ENCODE measurements around the gene CDC5L. TPM values are rescaled to one million over a fixed set of nuclear protein-coding genes. Genes with fewer than 3 reads are reported as not detected.
"Not testable (repeated sequence)": the region's sequence is repeated elsewhere in the genome, so short reads cannot be mapped to it uniquely, and the experiment has no call there.

Gene CDC5L
- total RNA-seq, 4 donors from 2014 or later, result 10.0 to 19.3 (median 14.7) TPM

GRCh38 chr6:44441091-44441855 is 53.8 kb downstream of the CDC5L start:
- no peak for TF ChIP-seq CTCF (IDR thresholded peaks at IDR 0.05)
- TF ChIP-seq POLR2A (IDR thresholded peaks at IDR 0.05), result no peak
- Histone ChIP-seq H3K27ac (no peak overlapping the region), H3K27me3 (no peaks in the 10 kb centered on the region), H3K4me1 (no peaks in the 10 kb centered on the region), H3K36me3 (peaks cover 0 to 70% (median 0%) of the 10 kb centered on the region in 3 donors), H3K4me3 (no peak overlapping the region), H3K9me3 (peaks cover 0 to 14% (median 9%) of the 10 kb centered on the region in 3 donors)
- no peak for DNase-seq
- intact Hi-C loops (cut with DNase I), result no loop called here
- 82 to 94% methylated on average over 5 of the region's 5 CpGs for WGBS, 2 donors

GRCh38 chr6:44442236-44442635 is 54.7 kb downstream of the CDC5L start:
- H3K36me3 ChIP-seq, result peaks cover 0 to 80% (median 0%) of the 10 kb centered on the region in 3 donors
- H3K9me3 ChIP-seq, result peaks cover 0 to 14% (median 9%) of the 10 kb centered on the region in 3 donors
- TF ChIP-seq POLR2A (IDR thresholded peaks at IDR 0.05) (no peak), CTCF (IDR thresholded peaks at IDR 0.05) (no peak)
- H3K4me3 ChIP-seq, result no peak overlapping the region
- H3K4me1 ChIP-seq, result no peaks in the 10 kb centered on the region
- DNase-seq, result no peak
- no peak overlapping the region for H3K27ac ChIP-seq
- no peaks in the 10 kb centered on the region for H3K27me3 ChIP-seq
- 91 to 92% methylated on average over 1 of the region's 1 CpG for WGBS, 2 donors
- intact Hi-C loops (cut with DNase I), result no loop called here

- Histone ChIP-seq H3K4me3 (no peak overlapping the region), H3K27ac (no peak overlapping the region), H3K9me3 (peaks cover 0 to 14% (median 9%) of the 10 kb centered on the region in 3 donors), H3K36me3 (peaks cover 0 to 87% (median 3%) of the 10 kb centered on the region in 3 donors), H3K27me3 (no peaks in the 10 kb centered on the region), H3K4me1 (no peaks in the 10 kb centered on the region)
- DNase-seq, result no peak
- TF ChIP-seq CTCF (IDR thresholded peaks at IDR 0.05), result no peak
- TF ChIP-seq POLR2A (IDR thresholded peaks at IDR 0.05), result no peak
- intact Hi-C loops (cut with DNase I), result no loop called here
These were observed 55.4 kb downstream of the CDC5L start for GRCh38 chr6:44442833-44443444.

GRCh38 chr6:44444853-44445252 is 57.3 kb downstream of the CDC5L start:
- H3K27ac ChIP-seq, result no peak overlapping the region
- no peaks in the 10 kb centered on the region for H3K27me3 ChIP-seq
- intact Hi-C loops (cut with DNase I), result no loop called here
- peaks cover 0 to 14% (median 9%) of the 10 kb centered on the region in 3 donors for H3K9me3 ChIP-seq
- no peak for DNase-seq
- no peak for TF ChIP-seq CTCF (IDR thresholded peaks at IDR 0.05)
- TF ChIP-seq POLR2A (IDR thresholded peaks at IDR 0.05), result no peak
- peaks cover 0 to 95% (median 7%) of the 10 kb centered on the region in 3 donors for H3K36me3 ChIP-seq
- no peaks in the 10 kb centered on the region for H3K4me1 ChIP-seq
- 71 to 91% methylated on average over 1 of the region's 1 CpG for WGBS, 2 donors
- no peak overlapping the region for H3K4me3 ChIP-seq

GRCh38 chr6:44446626-44447300 is 59.3 kb downstream of the CDC5L start:
- H3K4me3 ChIP-seq, result no peak overlapping the region
- no peak for DNase-seq
- peaks cover 0 to 14% (median 9%) of the 10 kb centered on the region in 3 donors for H3K9me3 ChIP-seq
- no peaks in the 10 kb centered on the region for H3K27me3 ChIP-seq
- H3K36me3 ChIP-seq, result peaks cover 0 to 82% (median 7%) of the 10 kb centered on the region in 3 donors
- TF ChIP-seq POLR2A (IDR thresholded peaks at IDR 0.05) (no peak), CTCF (IDR thresholded peaks at IDR 0.05) (no peak)
- H3K4me1 ChIP-seq, result no peaks in the 10 kb centered on the region
- intact Hi-C loops (cut with DNase I), result no loop called here
- whole genome bisulfite sequencing, 2 donors, result 68 to 70% methylated on average over 4 of the region's 4 CpGs
- no peak overlapping the region for H3K27ac ChIP-seq

- H3K4me1 ChIP-seq; H3K27me3 ChIP-seq; H3K9me3 ChIP-seq; intact Hi-C loops (cut with DNase I); H3K27ac ChIP-seq; DNase-seq; H3K4me3 ChIP-seq: not testable (repeated sequence)
- 64% methylated on average over 2 of the region's 2 CpGs for WGBS, 2 donors
- peaks cover 0 to 67% (median 7%) of the 10 kb centered on the region in 3 donors for H3K36me3 ChIP-seq
These were observed 61.7 kb downstream of the CDC5L start for GRCh38 chr6:44449181-44449580.

Measured in esophagus squamous epithelium (tissue), 5 donors.